Mucosa of rectum (tissue), 2 donors: ENCODE data around the gene AK4.

ENCODE experiments used
- H3K27ac ChIP-seq, 2 donors: one replicate each; pipeline ENCODE4 v1.7.0; 2013; ENCODE audit warnings: inconsistent platforms in 2 of 2, low read depth in 2 of 2, low read length in 2 of 2
- H3K27me3 ChIP-seq, 2 donors: one replicate each; pipeline ENCODE4 v1.7.0; 2013; ENCODE audit warnings: low read length in 2 of 2; ENCODE audit not compliant: control insufficient read depth in 2 of 2, insufficient read depth in 2 of 2
- H3K36me3 ChIP-seq, 2 donors: one replicate each; pipeline ENCODE4 v1.7.0; 2013; ENCODE audit warnings: low read length in 2 of 2; ENCODE audit not compliant: control insufficient read depth in 2 of 2, insufficient read depth in 2 of 2
- H3K4me1 ChIP-seq, 2 donors: one replicate each; pipeline ENCODE4 v1.7.0; 2013; ENCODE audit warnings: low read length in 2 of 2, mild to moderate bottlenecking in 1 of 2; ENCODE audit not compliant: control insufficient read depth in 2 of 2, insufficient read depth in 2 of 2
- H3K4me3 ChIP-seq, 2 donors: one replicate each; pipeline ENCODE4 v1.7.0; 2013; ENCODE audit warnings: low read length in 2 of 2
- H3K9ac ChIP-seq, 2 donors: one replicate each; pipeline ENCODE4 v1.7.0; 2013; ENCODE audit warnings: low read length in 2 of 2, low read depth in 1 of 2, mild to moderate bottlenecking in 1 of 2
- H3K9me3 ChIP-seq, 2 donors: one replicate each; pipeline ENCODE4 v1.7.0; 2013; ENCODE audit warnings: low read length in 2 of 2; ENCODE audit not compliant: control insufficient read depth in 2 of 2
- donor health status: healthy.
- donor health status: Normal muscosa, but diverticular disease.

Gene AK4

DNA sequence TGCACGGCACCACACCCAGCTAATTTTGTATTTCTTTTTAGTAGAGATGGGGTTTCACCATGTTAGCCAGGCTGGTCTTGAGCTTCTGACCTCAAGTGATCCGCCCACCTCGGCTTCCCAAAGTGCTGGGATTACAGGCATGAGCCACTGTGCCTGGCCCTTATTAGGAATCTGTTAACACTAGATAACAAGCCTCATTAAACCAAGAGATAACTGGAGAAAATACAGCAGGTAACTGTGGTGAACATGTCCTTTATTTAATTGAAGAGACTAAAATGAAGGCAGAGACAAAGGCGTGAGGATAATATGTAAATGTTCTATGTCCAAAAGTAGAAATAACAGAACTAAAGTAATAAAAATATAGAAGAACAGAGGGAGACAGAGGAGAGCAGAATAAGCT is 89.5 kb downstream of the AK4 start:
- H3K36me3 ChIP-seq, result no peaks in the 10 kb centered on the region
- H3K9ac ChIP-seq, result no peak overlapping the region
- no peak overlapping the region for H3K4me3 ChIP-seq
- no peaks in the 10 kb centered on the region for H3K9me3 ChIP-seq
- H3K4me1 ChIP-seq, result no peaks in the 10 kb centered on the region
- no peak overlapping the region for H3K27ac ChIP-seq
- no peaks in the 10 kb centered on the region for H3K27me3 ChIP-seq

DNA sequence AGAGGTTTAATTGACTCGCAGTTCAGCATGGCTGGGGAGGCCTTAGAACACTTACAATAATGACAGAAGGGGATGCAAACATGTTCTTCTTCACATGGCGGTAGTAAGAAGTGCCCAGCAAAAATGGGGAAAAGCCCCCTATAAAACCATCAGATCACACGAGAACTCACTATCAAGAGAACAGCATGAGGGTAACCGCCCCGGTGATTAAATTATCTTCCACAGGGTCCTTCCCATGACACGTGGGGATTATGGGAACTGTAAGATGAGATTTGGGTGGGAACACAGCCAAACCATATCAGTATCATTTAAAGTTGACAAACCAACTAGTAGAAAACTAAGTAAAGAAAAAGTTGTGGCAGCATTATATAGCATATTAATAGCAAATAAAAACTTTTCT is 90.0 kb downstream of the AK4 start:
- no peaks in the 10 kb centered on the region for H3K27me3 ChIP-seq
- H3K9me3 ChIP-seq, result no peaks in the 10 kb centered on the region
- H3K4me1 ChIP-seq, result no peaks in the 10 kb centered on the region
- no peak overlapping the region for H3K9ac ChIP-seq
- no peaks in the 10 kb centered on the region for H3K36me3 ChIP-seq
- H3K4me3 ChIP-seq, result no peak overlapping the region
- H3K27ac ChIP-seq, result no peak overlapping the region

DNA sequence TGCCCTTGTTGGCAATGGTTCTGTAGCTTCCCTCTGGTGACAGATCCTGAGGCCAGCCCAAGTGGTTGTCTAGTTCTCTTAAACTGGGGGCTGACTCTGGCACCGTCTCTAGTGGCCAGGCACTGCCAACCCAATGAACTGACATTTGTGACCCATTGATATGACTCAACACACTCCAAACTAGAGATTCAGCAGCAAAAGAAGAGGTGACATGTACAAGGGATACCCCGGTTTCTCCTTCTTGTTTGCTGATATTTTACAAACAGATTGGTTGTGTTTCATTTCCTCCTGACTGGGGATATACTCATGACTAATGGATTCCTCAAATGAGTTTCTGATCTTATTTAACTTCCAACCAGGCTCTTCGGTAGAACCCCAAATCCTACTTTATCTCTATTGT is 95.5 kb downstream of the AK4 start:
- H3K27ac ChIP-seq, result no peak overlapping the region
- no peaks in the 10 kb centered on the region for H3K36me3 ChIP-seq
- H3K9ac ChIP-seq, result no peak overlapping the region
- H3K9me3 ChIP-seq, result no peaks in the 10 kb centered on the region
- no peaks in the 10 kb centered on the region for H3K27me3 ChIP-seq
- no peaks in the 10 kb centered on the region for H3K4me1 ChIP-seq
- H3K4me3 ChIP-seq, result no peak overlapping the region

- Histone ChIP-seq H3K36me3 (no peaks in the 10 kb centered on the region), H3K9me3 (no peaks in the 10 kb centered on the region), H3K4me1 (no peaks in the 10 kb centered on the region), H3K4me3 (no peak overlapping the region), H3K27ac (no peak overlapping the region), H3K27me3 (no peaks in the 10 kb centered on the region), H3K9ac (no peak overlapping the region)
These were observed 97.3 kb downstream of the AK4 start for GRCh38 chr1:65245295-65245694.

- Histone ChIP-seq H3K27ac (no peak overlapping the region), H3K4me1 (no peaks in the 10 kb centered on the region), H3K4me3 (no peak overlapping the region), H3K27me3 (no peaks in the 10 kb centered on the region), H3K36me3 (no peaks in the 10 kb centered on the region), H3K9ac (no peak overlapping the region), H3K9me3 (no peaks in the 10 kb centered on the region)
These were observed 99.7 kb downstream of the AK4 start for GRCh38 chr1:65247419-65248359.

DNA sequence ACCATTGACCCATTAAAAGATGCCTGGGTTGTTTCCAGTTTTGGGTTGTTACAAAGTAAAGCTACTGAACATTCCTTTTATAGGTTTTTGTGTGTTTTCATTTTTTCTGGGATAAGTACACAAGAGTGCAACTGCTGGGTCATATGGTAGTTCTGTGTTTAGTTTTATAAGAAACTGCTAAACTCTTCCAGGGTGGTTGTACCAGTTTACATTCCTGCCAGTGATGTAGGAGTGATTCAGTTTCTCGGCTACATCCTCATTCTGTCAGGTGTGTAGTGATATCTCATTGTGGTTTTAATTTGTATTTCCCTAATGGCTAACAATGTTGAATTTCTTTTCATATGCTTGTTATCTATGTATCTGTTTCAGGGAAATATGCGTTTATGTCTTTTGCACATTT is 102.8 kb downstream of the AK4 start:
- Histone ChIP-seq H3K27ac (no peak overlapping the region), H3K4me3 (no peak overlapping the region), H3K27me3 (peaks cover 0 to 3% of the 10 kb centered on the region in 2 donors), H3K9ac (no peak overlapping the region), H3K36me3 (no peaks in the 10 kb centered on the region), H3K9me3 (no peaks in the 10 kb centered on the region), H3K4me1 (peaks cover 11 to 12% of the 10 kb centered on the region in 2 donors)

DNA sequence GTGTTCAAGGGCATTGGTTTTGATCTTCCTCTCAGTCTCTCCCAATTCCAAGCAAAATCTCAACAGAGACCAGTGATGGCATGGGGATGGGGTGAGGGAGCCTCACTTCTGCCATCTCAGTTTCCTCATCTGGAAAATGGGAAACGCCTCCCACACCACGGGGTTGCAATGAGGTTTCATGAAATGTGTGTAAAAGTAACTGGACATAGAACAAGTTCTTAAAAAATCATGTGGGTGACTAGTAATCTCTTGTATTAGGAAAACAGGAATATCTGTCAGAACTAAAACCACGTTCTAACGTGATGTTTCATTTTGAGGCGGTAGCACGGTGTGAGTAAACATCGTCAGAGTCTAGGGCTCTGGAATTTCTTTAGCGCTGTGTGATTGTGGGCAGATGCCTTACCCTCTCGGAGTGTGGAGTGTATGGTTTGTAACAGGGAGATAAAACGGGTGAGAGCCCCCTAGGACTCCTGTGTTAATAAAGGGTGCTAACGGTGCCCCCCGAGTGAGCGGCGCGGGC is 105.9 kb downstream of the AK4 start:
- no peaks in the 10 kb centered on the region for H3K9me3 ChIP-seq
- H3K4me3 ChIP-seq, result peak overlapping the region; percentile 69 to 83
- peaks cover 0 to 3% of the 10 kb centered on the region in 2 donors for H3K27me3 ChIP-seq
- H3K9ac ChIP-seq, result peak overlapping the region; percentile 41 to 60
- H3K4me1 ChIP-seq, result peaks cover 11 to 12% of the 10 kb centered on the region in 2 donors
- peak overlapping the region in 1 of 2 donors; percentile 18 for H3K27ac ChIP-seq
- no peaks in the 10 kb centered on the region for H3K36me3 ChIP-seq

DNA sequence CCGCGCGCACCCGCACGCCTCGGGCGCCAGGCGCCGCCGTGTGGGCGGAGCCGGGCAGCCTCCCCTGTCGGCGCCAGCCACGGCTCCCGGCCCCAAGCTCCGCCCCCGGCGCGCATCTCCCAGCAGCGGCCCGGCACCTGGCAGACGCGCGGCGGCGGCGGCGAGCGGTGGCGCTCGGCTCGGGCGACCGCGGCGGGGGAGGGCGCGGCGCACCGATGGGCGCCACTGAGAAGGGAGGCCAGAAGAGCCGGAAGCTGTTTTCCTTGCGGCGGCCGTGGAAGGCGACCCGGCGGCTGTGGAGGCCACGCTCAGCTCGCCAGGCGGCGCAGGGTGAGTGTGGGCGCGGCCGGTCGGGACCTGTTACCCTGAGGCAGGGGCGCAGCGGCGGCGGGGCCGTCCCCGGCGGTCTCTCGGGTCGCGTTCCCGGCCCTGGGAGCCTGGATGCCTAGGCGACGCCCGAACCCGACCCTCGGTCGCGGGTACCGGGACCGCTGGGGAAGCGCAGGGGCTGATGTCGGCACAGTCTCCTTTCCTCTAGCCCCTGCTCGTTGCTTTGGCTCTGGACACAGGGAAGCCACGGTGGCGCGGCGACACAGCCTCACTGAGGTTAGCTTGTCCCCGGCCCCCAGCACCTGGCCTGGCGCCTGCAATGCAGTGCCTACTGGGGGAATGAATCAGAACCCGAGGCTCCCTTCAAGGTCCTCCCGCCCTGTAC is 106.5 kb downstream of the AK4 start:
- no peaks in the 10 kb centered on the region for H3K36me3 ChIP-seq
- H3K27me3 ChIP-seq, result peaks cover 0 to 3% of the 10 kb centered on the region in 2 donors
- no peaks in the 10 kb centered on the region for H3K9me3 ChIP-seq
- H3K9ac ChIP-seq, result peak overlapping the region; percentile 41 to 72
- peaks cover 11 to 12% of the 10 kb centered on the region in 2 donors for H3K4me1 ChIP-seq
- H3K4me3 ChIP-seq, result peak overlapping the region; percentile 69 to 83
- H3K27ac ChIP-seq, result no peak overlapping the region

- H3K27ac ChIP-seq, result no peak overlapping the region
- H3K9me3 ChIP-seq, result no peaks in the 10 kb centered on the region
- H3K27me3 ChIP-seq, result peaks cover 0 to 3% of the 10 kb centered on the region in 2 donors
- H3K4me3 ChIP-seq, result peak overlapping the region; percentile 69 to 72
- peak overlapping the region; percentile 41 to 72 for H3K9ac ChIP-seq
- H3K36me3 ChIP-seq, result no peaks in the 10 kb centered on the region
- H3K4me1 ChIP-seq, result peaks cover 11 to 12% of the 10 kb centered on the region in 2 donors
These were observed 107.1 kb downstream of the AK4 start for GRCh38 chr1:65255035-65255655.
